Measurements from ENCODE around the gene OVAAL.

GRCh38 chr1:180542113-180542837 lies 16.5 kb upstream of the OVAAL start:
- no peak for TF ChIP-seq EZH2 (IDR thresholded peaks at IDR 0.05)
- no peak for TF ChIP-seq FOXP2 (optimal IDR thresholded peaks at IDR 0.05; ENCODE audit: control extremely low read depth, extremely low read length, insufficient read depth)

All from SK-N-MC (cell line).